Erythroblast (primary cell): ENCODE measurements around the gene NTSR2.

Experiments used
- GATA1 ChIP-seq: IDR thresholded peaks from 2 replicates; pipeline ENCODE4 v1.6.1; 2011; ENCODE audit warnings: low read depth, mild to moderate bottlenecking, control low read depth, low read length, moderate library complexity
- POLR2A ChIP-seq: IDR thresholded peaks from 2 replicates; pipeline ENCODE4 v1.6.1; 2011; ENCODE audit warnings: mild to moderate bottlenecking, low read length

DNA sequence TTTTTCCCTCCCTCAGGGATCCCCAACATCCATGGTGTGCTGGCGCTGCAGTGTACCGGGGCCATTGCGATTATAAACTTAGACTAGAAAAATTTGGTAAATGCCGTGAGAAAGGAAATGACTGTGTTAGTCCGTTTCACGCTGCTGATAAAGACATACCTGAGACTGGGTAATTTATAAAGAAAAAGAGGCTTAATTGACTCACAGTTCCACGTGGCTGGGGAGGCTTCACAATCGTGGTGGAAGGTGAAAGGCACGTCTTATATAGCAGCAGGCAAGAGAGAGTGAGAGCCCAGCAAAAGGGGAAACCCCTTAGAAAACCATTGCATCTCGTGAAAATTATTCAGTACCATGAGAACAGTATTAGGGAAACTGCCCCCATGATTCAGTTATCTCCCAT is 44.3 kb downstream of the NTSR2 start:
- TF ChIP-seq POLR2A (no peak), GATA1 (no peak)
